ENCODE measurements around the gene KCNAB3.

KCNAB3 gene

GRCh38 chr17:7930841-7931631 lies 1.4 kb upstream of the KCNAB3 start:
- TF ChIP-seq CTCF (conservative IDR thresholded peaks at IDR 0.05; ENCODE audit: low read depth, low read length), result no peak

GRCh38 chr17:7927596-7927995 lies 2.1 kb downstream of the KCNAB3 start:
- TF ChIP-seq CTCF (conservative IDR thresholded peaks at IDR 0.05; ENCODE audit: low read depth, low read length), result no peak
- no peak for DNase-seq (ENCODE audit: low read depth)
- no peak overlapping the region for H3K4me3 ChIP-seq (ENCODE audit: low read depth, low read length)

More at GRCh38 chr17:7930841-7931631, 1.4 kb upstream of the KCNAB3 start:
- H3K4me3 ChIP-seq (ENCODE audit: low read depth, low read length), result peak overlapping the region; percentile 99
- DNase-seq (ENCODE audit: low read depth), result peak; percentile 17

GRCh38 chr17:7922845-7923628 lies 6.6 kb downstream of the KCNAB3 start:
- TF ChIP-seq CTCF (conservative IDR thresholded peaks at IDR 0.05; ENCODE audit: low read depth, low read length), result no peak
- peak overlapping the region; percentile 51 for H3K4me3 ChIP-seq (ENCODE audit: low read depth, low read length)
- DNase-seq (ENCODE audit: low read depth), result peak; percentile 83

GRCh38 chr17:7922269-7922844 lies 7.3 kb downstream of the KCNAB3 start:
- DNase-seq (ENCODE audit: low read depth), result no peak
- H3K4me3 ChIP-seq (ENCODE audit: low read depth, low read length), result peak overlapping the region; percentile 51

GRCh38 chr17:7916808-7917207 lies 12.8 kb downstream of the KCNAB3 start:
- peak; percentile 22 for DNase-seq (ENCODE audit: low read depth)
- no peak for TF ChIP-seq CTCF (conservative IDR thresholded peaks at IDR 0.05; ENCODE audit: low read depth, low read length)
- H3K4me3 ChIP-seq (ENCODE audit: low read depth, low read length), result no peak overlapping the region

More at GRCh38 chr17:7922269-7922844, 7.3 kb downstream of the KCNAB3 start:
- TF ChIP-seq CTCF (conservative IDR thresholded peaks at IDR 0.05; ENCODE audit: low read depth, low read length), result no peak

GRCh38 chr17:7916385-7916682 lies 13.3 kb downstream of the KCNAB3 start:
- no peak for TF ChIP-seq CTCF (conservative IDR thresholded peaks at IDR 0.05; ENCODE audit: low read depth, low read length)
- no peak for DNase-seq (ENCODE audit: low read depth)

More at GRCh38 chr17:7916385-7916682, 13.3 kb downstream of the KCNAB3 start:
- H3K4me3 ChIP-seq (ENCODE audit: low read depth, low read length), result peak overlapping the region; percentile 57
